ENCODE results near the gene CAMK2G.

- TF ChIP-seq CTCF (conservative IDR thresholded peaks at IDR 0.05 in 1 of 2, IDR thresholded peaks at IDR 0.05 in 1 of 2; ENCODE audit: extremely low read depth in 1 of 2, insufficient read depth in 1 of 2, low read depth in 1 of 2, low read length in 2 of 2) (no peak), EZH2 (IDR thresholded peaks at IDR 0.05; ENCODE audit: borderline replicate concordance, low read length) (no peak)
These were observed 55.3 kb downstream of the CAMK2G start for GRCh38 chr10:73819081-73819480.
